GM18517 (cell line): Measurements from ENCODE around the gene TFDP1.

ENCODE experiments used
- ATAC-seq: cut with Tn5 transposase; IDR thresholded peaks from one replicate; pipeline ENCODE4 v1.9.1; 2021; ENCODE audit warnings: mild to moderate bottlenecking, moderate library complexity; ENCODE audit not compliant: unreplicated experiment

Gene TFDP1

GRCh38 chr13:113657851-113658741 is 73.5 kb downstream of the TFDP1 start, which contains the start of gene ATP4B:
TSS of gene ATP4B (minus strand) at chr13:113658198. CDS start at chr13:113658144, 54 bp downstream.
- no peak for ATAC-seq

DNA sequence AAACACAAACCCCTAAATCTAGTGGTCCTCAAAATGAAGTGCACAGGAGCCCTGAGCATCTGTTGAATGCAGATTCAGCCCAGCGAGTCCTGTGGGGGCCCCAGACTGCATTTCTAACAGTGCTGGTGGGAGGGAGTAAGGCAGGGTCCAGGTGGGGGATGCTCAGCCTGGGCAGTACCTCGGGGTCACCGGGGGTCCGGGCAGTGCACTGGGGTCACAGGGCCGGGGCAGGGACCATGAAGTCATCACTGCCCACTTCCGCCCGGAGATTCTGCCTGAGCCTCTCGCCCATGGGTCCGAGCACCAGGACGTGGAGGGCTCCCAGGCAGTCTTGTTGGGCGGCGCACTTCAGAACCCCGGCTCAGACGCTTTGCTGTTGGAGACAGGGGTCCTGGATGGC is 74.3 kb downstream of the TFDP1 start:
- no peak for ATAC-seq

GRCh38 chr13:113659337-113659736 is 74.8 kb downstream of the TFDP1 start:
- ATAC-seq, result no peak

DNA sequence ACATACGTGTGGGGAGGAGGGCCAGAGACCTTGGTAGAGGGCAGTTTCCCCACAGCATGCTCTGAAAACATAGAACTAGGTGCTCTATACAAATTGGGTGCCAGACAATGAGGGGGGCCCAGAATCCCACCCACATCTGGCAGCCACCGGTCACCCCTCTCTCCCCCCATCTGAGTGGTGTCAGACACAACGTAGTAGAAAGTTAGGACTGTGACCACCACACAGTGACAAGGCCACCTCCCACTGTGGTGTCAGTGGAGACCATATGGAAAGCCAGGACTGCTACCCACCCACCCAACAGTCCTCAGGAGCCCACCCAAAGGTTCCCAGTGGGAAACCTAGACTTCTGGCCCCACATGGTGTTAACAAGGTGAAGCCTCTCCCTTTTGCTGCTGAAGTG is 75.5 kb downstream of the TFDP1 start:
- no peak for ATAC-seq

DNA sequence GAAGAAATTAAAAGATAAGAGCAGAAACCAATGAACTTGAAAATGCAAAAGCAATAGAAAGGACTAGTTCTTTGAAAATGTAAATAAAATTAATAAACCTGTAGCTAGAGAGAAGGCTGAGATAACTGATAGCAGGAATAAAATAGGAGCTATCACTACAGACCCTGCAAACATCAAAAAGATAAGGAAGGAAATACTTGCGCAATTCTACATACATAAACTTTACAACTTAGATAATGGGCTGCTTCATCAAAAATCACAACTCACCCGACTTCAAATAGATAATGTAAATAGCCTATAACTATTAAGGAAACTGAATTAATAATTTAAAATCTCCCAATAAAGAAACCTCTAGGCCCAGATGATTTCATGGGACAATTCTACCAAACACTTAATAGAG is 77.0 kb downstream of the TFDP1 start:
- ATAC-seq, result no peak

GRCh38 chr13:113663934-113664333 is 79.4 kb downstream of the TFDP1 start:
- ATAC-seq, result no peak

GRCh38 chr13:113664751-113665596 is 80.4 kb downstream of the TFDP1 start:
- no peak for ATAC-seq

DNA sequence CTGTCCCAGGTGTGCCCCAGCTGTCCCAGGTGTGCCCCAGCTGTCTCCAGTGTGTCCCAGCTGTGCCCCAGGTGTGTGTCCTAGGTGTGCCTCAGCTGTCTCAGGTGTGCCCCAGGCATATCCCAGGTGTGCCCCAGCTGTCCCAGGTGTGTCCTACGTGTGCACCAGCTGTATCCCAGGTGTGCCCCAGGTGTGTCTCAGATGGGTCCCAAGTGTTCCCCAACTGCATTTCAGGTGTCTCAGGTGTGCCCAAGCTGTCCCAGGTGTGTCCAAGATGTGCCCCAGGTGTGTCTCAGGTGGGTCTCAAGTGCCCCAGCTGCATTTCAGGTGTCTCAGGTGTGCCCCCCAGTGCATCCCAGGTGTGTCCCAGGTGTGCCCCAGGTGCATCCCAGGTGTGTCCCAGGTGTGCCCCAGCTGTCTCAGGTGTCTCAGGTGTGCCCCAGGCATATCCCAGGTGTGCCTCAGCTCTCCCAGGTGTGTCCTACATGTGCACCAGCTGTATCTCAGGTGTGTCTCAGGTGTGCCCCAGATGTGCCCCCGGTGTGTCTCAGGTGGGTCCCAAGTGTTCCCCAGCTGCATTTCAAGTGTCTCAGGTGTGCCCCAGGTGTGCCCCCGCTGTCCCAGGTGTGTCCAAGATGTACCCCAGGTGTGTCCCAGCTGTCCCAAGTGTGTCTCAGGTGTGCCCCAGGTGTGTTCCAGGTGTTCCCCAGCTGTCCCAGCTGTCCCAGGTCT is 81.2 kb downstream of the TFDP1 start:
- ATAC-seq, result no peak

- no peak for ATAC-seq
Observed at GRCh38 chr13:113666329-113666670, 81.7 kb downstream of the TFDP1 start.

DNA sequence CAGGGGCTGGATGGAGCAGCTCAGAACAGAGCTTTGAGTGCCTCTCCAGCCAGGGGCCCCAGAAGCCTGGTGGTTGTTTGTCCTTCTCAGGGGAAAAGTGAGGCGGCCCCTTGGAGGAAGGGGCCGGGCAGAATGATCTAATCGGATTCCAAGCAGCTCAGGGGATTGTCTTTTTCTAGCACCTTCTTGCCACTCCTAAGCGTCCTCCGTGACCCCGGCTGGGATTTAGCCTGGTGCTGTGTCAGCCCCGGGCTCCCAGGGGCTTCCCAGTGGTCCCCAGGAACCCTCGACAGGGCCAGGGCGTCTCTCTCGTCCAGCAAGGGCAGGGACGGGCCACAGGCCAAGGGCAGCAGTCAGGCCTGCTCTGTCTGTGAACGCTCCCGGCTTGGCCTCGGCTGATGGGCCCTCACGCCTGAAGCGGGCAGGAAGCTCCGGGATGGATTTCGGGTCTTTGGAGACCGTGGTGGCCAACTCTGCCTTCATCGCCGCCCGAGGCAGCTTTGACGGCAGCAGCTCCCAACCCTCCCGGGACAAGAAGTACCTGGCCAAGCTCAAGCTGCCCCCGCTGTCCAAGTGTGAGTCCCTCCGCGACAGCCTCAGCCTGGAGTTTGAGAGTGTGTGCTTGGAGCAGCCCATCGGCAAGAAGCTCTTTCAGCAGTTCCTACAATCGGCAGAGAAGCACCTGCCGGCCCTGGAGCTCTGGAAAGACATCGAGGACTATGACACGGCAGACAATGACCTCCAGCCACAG is 82.6 kb downstream of the TFDP1 start, which contains the start of gene GRK1:
GRK1 (plus strand) TSS at position 269 of the 751 bp plus-strand sequence; CDS start at position 437, 168 bp downstream.
- no peak for ATAC-seq

- ATAC-seq, result no peak
Observed at GRCh38 chr13:113667771-113668490, 83.4 kb downstream of the TFDP1 start.

GRCh38 chr13:113668491-113668971 is 84.0 kb downstream of the TFDP1 start:
- ATAC-seq, result no peak

GRCh38 chr13:113669231-113669754 is 84.7 kb downstream of the TFDP1 start:
- ATAC-seq, result no peak

DNA sequence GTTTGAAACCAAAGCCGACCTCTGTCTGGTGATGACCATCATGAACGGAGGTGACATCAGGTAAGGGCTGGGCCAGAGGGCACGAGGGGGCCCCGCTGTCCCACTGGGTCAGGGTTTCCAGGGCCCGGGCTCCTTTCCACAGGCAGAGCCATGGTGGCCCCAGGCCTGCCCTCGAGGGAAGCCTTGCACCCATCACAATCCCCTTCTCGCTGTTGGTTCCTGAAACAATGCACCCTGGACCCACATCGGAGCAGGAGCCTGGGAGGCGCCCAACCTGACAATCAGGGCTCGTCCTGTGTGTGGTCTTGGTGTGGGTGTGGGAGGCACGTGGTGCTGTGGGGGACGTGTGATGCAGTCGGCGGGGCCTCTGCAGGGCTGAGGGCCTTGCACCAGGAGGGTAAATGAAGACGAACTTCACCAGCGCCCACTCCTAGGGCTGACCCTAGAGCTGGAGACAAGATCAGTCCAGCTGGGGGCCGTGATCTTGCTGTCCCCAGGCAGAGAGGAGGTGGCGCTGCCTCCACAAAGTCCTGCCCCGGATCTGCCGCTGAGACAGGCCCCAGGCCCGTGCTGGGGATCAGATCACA is 85.3 kb downstream of the TFDP1 start:
- no peak for ATAC-seq

DNA sequence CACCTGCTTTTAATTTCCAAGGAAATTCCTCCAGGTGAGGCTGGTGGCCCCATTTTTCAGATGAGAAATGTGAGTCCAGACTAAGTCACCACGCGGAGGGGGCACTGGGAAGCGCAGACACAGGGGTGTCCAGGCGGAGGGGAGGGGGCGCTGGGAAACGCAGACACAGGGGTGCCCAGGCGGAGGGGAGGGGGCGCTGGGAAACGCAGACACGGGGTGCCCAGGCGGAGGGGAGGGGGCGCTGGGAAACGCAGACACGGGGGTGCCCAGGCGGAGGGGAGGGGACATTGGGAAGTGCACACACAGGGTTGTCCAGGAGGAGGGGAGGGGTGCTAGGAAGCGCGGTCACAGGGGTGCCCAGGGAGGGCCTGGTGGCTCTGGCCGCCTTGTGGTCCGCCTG is 86.0 kb downstream of the TFDP1 start:
- ATAC-seq, result no peak

GRCh38 chr13:113671066-113672001 is 86.8 kb downstream of the TFDP1 start:
- no peak for ATAC-seq

DNA sequence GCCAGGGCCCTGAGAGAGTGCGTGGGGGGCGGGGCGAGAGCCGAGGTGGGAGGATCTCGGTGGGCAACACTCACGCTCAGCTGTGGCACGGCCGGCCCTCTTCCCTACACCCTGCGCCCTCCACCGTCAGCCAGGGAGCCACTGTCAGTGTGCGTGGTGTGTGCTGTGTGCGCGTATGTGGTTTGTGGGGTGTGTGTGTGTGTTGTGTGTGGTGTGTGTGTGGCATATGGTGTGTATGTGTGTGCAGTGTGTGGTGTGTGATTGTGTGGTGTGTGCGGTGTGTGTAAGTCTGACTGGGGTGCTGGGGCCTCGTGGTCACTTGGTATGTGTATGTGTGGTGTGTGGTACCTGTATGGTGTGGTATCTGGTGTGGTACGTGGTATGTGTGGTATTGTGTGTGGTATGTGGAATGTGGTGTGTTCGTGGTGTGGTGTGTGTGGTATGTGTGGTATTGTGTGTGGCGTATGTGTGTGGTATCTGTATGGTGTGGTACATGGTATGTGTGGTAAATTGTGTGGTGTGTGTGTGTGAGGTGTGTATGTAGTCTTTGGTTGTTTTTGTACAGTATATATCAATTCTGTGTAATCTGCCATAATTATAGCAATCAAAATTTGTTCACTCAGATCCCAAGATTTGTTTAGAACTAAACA is 87.6 kb downstream of the TFDP1 start:
- ATAC-seq, result no peak
